Upper lobe of right lung (tissue), 1 donor: ENCODE data around the gene SPINK5. TPM values are rescaled to one million over a fixed set of nuclear protein-coding genes. Genes with fewer than 3 reads are reported as not detected.

ENCODE experiments used
- ATAC-seq: fragments of 200-7000 bp; cut with Tn5 transposase; one replicate; pipeline ENCODE4 v1.9.1; 2020; ENCODE audit warnings: mild to moderate bottlenecking, moderate library complexity
- DNase-seq: peaks from one replicate; pipeline ENCODE4 v3.0.0-alpha.2; 2020
- H3K27ac ChIP-seq: fragments of 200-600 bp; one replicate; pipeline ENCODE4 v1.8.0; 2022
- H3K27me3 ChIP-seq: fragments of 200-600 bp; one replicate; pipeline ENCODE4 v1.8.0; 2022; ENCODE audit warnings: mild to moderate bottlenecking
- H3K36me3 ChIP-seq: fragments of 200-600 bp; one replicate; pipeline ENCODE4 v1.8.0; 2022
- H3K4me1 ChIP-seq: fragments of 200-600 bp; one replicate; pipeline ENCODE4 v1.8.0; 2022
- H3K4me3 ChIP-seq: fragments of 200-600 bp; one replicate; pipeline ENCODE4 v1.8.0; 2022; ENCODE audit warnings: mild to moderate bottlenecking
- H3K9me3 ChIP-seq: fragments of 200-600 bp; one replicate; pipeline ENCODE4 v1.8.0; 2022
- intact Hi-C: fragments of 100-400 bp; cut with DNase I; formaldehyde crosslinking; loops from one replicate; pipeline ENCODE4 v1.11.0; 2022
- total RNA-seq: library from RNA; stranded (reverse); fragmentation: NEBNext Ultra II Directional; extraction: Animal tissue kit (Norgen Biotek cat#: 25700); gene quantifications from one replicate; pipeline ENCODE4 v1.2.1, GENCODE V29; 2021
- TF ChIP-seq, protein P1 (sequence below): fragments of 200-600 bp; IDR thresholded peaks from one replicate; pipeline ENCODE4 v1.8.0; 2022; ENCODE audit warnings: antibody characterized with exemption
- donor health status: DM: no; HTN: yes; CAD: no; lungs with severe emphysema.

Gene SPINK5
- total RNA-seq, 1 donor from 2014 or later: 3.2 TPM

DNA sequence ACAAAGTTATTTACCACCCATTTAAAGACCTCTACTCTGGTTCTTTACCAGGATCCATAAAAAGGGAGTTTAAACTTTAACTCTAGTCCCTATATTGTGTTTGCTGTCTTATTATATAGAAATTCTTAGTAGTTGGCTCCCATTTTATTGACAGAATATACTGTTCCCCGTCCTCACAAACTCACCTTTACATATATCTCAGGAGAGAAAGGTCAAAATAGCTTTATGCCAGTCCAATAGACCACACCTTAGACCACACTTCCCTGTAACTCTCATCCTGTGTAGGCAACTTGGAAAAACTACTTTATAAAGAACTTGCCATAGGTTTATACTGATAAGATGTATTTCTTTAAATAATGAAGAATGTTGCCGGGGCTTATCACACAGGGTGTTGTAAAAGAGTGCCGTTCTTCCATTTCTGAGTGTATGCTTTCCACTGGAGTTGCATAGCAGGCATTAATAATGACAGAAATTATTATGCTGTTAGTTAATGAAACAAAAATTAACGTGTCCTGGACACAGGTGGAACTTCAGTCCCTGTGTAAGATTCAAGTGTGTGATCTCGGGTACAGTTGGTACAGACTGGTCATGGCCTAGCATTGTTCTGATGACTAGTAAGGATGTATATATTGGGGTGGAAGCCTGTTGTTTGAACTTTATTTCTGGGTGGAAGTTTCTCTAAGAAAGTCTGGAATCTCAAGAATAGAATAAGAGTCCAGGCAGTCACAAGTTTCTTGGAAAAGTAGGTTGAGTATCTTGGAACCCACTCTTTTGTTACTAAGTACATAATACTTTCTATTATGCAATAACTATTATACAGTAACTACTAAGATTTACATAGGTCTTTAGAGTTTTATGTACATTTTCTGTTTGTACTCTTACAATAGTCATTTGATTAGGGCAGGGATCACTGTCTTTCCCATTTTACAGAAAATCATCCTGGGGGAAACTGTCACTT, 71.6 kb downstream of the SPINK5 start:
- H3K27me3 ChIP-seq: no peaks in the 10 kb centered on the region
- no peaks in the 10 kb centered on the region for H3K36me3 ChIP-seq
- H3K27ac ChIP-seq: peak overlapping the region; percentile 31
- no peak overlapping the region for H3K4me3 ChIP-seq
- no peaks in the 10 kb centered on the region for H3K9me3 ChIP-seq
- TF ChIP-seq, protein P1, sequence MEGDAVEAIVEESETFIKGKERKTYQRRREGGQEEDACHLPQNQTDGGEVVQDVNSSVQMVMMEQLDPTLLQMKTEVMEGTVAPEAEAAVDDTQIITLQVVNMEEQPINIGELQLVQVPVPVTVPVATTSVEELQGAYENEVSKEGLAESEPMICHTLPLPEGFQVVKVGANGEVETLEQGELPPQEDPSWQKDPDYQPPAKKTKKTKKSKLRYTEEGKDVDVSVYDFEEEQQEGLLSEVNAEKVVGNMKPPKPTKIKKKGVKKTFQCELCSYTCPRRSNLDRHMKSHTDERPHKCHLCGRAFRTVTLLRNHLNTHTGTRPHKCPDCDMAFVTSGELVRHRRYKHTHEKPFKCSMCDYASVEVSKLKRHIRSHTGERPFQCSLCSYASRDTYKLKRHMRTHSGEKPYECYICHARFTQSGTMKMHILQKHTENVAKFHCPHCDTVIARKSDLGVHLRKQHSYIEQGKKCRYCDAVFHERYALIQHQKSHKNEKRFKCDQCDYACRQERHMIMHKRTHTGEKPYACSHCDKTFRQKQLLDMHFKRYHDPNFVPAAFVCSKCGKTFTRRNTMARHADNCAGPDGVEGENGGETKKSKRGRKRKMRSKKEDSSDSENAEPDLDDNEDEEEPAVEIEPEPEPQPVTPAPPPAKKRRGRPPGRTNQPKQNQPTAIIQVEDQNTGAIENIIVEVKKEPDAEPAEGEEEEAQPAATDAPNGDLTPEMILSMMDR: no peak
- H3K4me1 ChIP-seq: no peaks in the 10 kb centered on the region
- peak; percentile 53 for ATAC-seq
- intact Hi-C loops: no loop called here
- DNase-seq: no peak

DNA sequence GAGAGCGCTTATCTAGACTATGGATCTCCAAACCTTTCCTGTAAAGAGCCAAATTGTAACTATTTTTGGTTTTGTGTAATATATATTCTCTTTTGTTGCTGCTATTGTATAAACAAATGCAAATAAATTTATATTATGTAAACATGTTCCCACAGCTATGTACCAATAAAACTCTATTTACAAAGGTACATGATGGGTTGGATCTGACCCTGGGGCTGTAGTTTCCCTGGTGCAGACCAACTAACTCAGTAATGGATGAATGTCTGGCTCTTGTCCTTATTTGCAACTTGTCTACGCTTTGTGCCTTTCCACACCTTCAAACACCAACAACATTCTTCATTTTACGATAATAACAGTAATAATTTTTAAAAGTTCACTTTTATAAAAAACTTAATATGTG, 77.1 kb downstream of the SPINK5 start:
- intact Hi-C loops: no loop called here
- DNase-seq: no peak
- Histone ChIP-seq H3K4me1 (no peaks in the 10 kb centered on the region), H3K36me3 (no peaks in the 10 kb centered on the region), H3K27ac (no peak overlapping the region), H3K9me3 (no peaks in the 10 kb centered on the region), H3K27me3 (no peaks in the 10 kb centered on the region), H3K4me3 (no peak overlapping the region)
- no peak for ATAC-seq
- TF ChIP-seq, protein P1: no peak

DNA sequence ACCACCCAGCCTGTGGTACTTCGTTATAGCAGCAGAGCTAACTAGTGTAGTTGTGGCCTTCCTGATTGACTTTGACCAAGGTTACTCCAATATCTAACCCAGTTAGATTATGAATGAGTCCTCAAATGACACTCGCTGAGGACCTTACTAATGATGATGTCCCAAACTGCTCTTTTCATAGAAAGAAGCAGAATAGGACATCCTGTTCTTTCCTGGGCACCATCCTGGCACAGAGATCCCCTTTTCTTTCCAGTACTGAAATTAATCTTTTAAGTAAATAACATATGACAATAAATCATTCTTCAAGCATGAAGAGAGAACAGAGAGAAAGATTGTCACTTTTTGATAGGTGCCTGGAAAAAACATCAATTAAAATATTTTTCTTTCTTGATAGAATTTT, 77.9 kb downstream of the SPINK5 start:
- intact Hi-C loops: no loop called here
- Histone ChIP-seq H3K27ac (no peak overlapping the region), H3K36me3 (no peaks in the 10 kb centered on the region), H3K4me3 (no peak overlapping the region), H3K27me3 (no peaks in the 10 kb centered on the region), H3K4me1 (no peaks in the 10 kb centered on the region), H3K9me3 (no peaks in the 10 kb centered on the region)
- TF ChIP-seq, protein P1: no peak
- DNase-seq (no peak), ATAC-seq (no peak)

- DNase-seq (no peak), ATAC-seq (peak; percentile 91)
- Histone ChIP-seq H3K9me3 (no peaks in the 10 kb centered on the region), H3K4me1 (no peaks in the 10 kb centered on the region), H3K36me3 (no peaks in the 10 kb centered on the region), H3K4me3 (no peak overlapping the region), H3K27me3 (no peaks in the 10 kb centered on the region), H3K27ac (peak overlapping the region; percentile 25)
- intact Hi-C loops: no loop called here
- TF ChIP-seq, protein P1: no peak
Measured at GRCh38 chr5:148145916-148146315, 82.1 kb downstream of the SPINK5 start.

DNA sequence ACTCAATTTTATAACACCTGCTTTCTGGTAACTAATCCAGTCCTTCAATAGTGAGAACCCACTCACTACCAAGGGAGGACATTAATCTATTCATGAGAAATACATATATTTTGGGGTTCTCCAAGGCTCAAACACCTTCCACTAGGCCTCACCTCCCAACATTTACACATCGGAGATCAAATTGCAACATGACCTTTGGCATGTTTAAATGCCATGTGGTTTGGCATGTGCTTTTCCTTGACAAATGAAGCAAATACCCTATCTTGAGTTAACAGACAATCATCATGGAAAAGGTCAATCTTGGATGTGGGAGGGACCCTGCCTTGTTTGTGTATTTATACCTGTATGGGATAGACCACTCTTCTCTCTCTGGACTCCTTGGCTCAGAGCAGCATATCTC, 82.7 kb downstream of the SPINK5 start:
- H3K27ac ChIP-seq: peak overlapping the region; percentile 61
- intact Hi-C loops: no loop called here
- no peaks in the 10 kb centered on the region for H3K9me3 ChIP-seq

More for the DNA sequence above, 82.7 kb downstream of the SPINK5 start:
- TF ChIP-seq, protein P1: no peak
- no peak for DNase-seq
- no peak for ATAC-seq
- H3K36me3 ChIP-seq: no peaks in the 10 kb centered on the region
- no peak overlapping the region for H3K4me3 ChIP-seq
- no peaks in the 10 kb centered on the region for H3K4me1 ChIP-seq
- no peaks in the 10 kb centered on the region for H3K27me3 ChIP-seq
